ENCODE measurements around the gene NDUFC1.

GRCh38 chr4:139241086-139241783 is 61.0 kb downstream of the NDUFC1 start:
- TF ChIP-seq POLR2A (IDR thresholded peaks at IDR 0.05) (no peak), CTCF (IDR thresholded peaks at IDR 0.05 in 4 of 5, conservative IDR thresholded peaks at IDR 0.05 in 1 of 5) (no peak)
